ENCODE data around the gene RNU6-1.

Gene RNU6-1

DNA sequence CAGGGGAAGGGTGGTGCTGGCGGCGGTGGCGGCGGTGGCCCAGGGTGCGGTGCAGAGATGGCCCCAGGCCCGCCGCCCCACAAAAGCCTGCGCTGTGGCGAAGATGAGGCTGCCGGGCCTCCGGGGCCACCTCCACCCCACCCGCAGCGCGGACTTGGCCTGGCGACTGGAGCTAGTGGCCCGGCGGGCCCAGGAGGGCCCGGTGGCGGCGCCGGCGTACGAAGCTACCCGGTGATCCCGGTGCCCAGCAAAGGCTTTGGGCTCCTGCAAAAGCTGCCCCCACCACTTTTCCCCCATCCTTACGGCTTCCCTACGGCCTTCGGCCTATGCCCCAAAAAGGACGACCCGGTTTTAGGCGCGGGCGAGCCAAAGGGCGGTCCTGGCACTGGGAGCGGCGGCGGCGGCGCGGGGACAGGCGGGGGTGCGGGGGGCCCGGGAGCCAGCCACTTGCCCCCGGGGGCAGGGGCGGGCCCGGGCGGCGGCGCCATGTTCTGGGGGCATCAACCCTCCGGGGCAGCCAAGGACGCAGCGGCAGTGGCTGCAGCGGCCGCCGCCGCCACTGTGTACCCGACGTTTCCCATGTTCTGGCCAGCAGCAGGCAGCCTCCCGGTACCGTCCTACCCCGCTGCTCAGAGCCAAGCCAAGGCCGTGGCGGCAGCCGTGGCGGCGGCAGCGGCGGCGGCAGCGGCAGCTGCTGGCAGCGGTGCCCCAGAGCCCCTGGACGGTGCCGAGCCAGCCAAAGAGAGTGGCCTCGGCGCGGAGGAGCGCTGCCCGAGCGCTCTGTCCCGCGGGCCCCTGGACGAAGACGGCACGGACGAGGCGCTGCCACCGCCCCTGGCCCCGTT, 12.9 kb downstream of the RNU6-1 start:
- H3K4me3 ChIP-seq (ENCODE audit: control insufficient read depth, low read depth, low read length), result no peak overlapping the region
- no peak for DNase-seq (ENCODE audit: low read depth)
- TF ChIP-seq, protein P1, sequence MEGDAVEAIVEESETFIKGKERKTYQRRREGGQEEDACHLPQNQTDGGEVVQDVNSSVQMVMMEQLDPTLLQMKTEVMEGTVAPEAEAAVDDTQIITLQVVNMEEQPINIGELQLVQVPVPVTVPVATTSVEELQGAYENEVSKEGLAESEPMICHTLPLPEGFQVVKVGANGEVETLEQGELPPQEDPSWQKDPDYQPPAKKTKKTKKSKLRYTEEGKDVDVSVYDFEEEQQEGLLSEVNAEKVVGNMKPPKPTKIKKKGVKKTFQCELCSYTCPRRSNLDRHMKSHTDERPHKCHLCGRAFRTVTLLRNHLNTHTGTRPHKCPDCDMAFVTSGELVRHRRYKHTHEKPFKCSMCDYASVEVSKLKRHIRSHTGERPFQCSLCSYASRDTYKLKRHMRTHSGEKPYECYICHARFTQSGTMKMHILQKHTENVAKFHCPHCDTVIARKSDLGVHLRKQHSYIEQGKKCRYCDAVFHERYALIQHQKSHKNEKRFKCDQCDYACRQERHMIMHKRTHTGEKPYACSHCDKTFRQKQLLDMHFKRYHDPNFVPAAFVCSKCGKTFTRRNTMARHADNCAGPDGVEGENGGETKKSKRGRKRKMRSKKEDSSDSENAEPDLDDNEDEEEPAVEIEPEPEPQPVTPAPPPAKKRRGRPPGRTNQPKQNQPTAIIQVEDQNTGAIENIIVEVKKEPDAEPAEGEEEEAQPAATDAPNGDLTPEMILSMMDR (IDR thresholded peaks at IDR 0.05; ENCODE audit: control insufficient read depth, insufficient read depth, low read depth, low read length, missing control alignments), result no peak

- H3K4me3 ChIP-seq (ENCODE audit: control insufficient read depth, low read depth, low read length), result peak overlapping the region; percentile 29; the same call in 1 of the 2 replicates
- no peak for DNase-seq (ENCODE audit: low read depth)
- TF ChIP-seq, protein P1 (IDR thresholded peaks at IDR 0.05; ENCODE audit: control insufficient read depth, insufficient read depth, low read depth, low read length, missing control alignments), result no peak
These were observed 13.7 kb downstream of the RNU6-1 start for GRCh38 chr15:67825881-67826716.

DNA sequence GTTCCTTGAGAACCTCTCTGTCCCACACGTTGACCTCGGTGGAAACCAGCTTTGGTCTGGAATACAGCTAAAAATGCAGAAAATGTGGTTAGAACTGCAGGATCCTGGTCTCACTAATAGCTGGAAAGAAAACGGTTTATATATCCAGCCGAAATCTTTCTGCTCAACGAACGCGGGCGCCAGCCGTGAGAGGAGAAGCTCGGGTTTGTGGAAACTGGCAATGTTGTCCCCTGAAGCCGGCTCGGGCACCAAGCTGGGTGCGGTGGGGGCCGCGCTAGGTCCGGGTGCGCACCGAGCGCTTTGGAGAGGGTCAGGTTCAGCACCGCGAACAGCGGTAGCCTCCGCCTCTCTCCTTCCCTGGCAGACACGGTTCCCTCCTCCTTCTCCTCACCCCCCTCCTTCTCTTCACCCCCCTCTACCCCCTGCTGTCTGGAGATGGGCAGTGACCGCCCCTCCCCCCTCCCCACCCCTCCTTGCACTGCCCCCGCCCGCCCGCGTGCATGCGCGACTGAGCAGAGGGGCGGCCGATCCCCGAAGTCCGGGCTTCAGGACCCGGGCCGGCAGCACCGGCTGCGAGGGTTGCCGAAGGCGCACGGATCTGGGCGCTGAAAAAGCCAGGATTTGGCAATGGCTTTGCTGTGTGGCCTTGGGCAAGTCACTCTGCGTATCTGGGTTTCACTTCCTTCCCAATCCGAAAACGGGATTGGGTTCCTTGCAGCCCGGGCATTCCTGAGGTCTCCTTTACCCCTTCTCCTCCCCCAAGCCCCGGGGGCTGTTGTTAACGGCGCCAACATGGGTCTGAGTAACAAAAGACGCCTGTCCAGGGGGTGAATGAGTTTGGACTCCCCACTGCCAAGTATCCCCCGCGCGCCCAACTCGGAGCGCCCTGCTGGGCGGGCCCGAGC, 14.6 kb downstream of the RNU6-1 start, which contains the start of gene SKOR1:
TSS of gene SKOR1 (plus strand) at position 534 of the 905 bp plus-strand sequence. CDS start at position 628, 94 bp downstream.
- peak within 1 kb of the TSS; percentile 29 for H3K4me3 ChIP-seq (ENCODE audit: control insufficient read depth, low read depth, low read length)
- TF ChIP-seq, protein P1 (IDR thresholded peaks at IDR 0.05; ENCODE audit: control insufficient read depth, insufficient read depth, low read depth, low read length, missing control alignments), result no peak
- no peak for DNase-seq (ENCODE audit: low read depth)

- TF ChIP-seq, protein P1 (IDR thresholded peaks at IDR 0.05; ENCODE audit: control insufficient read depth, insufficient read depth, low read depth, low read length, missing control alignments), result no peak
- H3K4me3 ChIP-seq (ENCODE audit: control insufficient read depth, low read depth, low read length), result no peak overlapping the region
- no peak for DNase-seq (ENCODE audit: low read depth)
These were observed 15.5 kb downstream of the RNU6-1 start for GRCh38 chr15:67824197-67824968.

DNA sequence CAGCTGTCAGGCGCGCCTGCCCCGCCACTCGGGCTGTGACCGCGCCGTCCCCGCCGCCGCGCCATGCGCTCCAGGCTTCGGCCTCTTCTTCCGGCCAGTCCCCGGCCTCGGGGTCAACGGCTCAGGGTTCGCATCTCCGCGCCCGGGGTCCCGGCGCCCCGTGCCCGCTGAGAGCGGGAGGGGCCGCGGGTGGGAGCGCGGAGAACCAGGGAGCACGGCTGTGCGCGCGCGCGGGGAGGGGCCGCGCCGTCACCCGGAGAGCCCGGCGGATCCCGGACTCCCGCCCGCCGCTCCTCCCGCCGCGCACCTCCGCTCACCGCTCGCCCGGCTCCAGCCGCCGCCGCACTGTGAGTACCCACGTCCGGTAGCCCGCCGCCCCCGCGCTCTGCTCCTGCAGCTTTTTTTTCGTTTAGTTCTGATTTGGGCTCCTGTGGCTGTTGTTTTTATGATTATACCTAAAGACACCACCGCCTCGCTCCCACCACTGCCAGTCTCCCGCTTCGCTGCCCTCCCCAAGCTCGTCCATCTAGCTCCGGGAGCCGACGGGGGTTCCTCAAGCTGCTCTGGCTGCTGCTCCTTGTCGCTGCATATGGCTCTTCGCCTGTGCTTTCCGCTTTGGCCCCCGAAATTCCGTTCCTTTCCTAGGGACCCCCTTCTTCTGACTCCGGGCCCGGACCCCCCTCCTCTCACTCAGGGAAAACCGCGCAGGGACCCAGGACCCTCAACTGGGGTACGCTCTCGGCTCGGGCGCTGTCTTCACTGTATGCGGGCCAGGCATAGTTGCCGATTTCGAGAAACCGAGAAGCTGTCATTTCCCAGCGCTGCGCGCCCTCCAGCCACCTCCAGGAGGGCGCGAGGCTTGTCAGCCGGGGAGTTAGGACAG, 16.3 kb downstream of the RNU6-1 start:
- DNase-seq (ENCODE audit: low read depth), result no peak

More for the DNA sequence above, 16.3 kb downstream of the RNU6-1 start:
- no peak overlapping the region for H3K4me3 ChIP-seq (ENCODE audit: control insufficient read depth, low read depth, low read length)
- TF ChIP-seq, protein P1 (IDR thresholded peaks at IDR 0.05; ENCODE audit: control insufficient read depth, insufficient read depth, low read depth, low read length, missing control alignments), result no peak
